DMS114 treated with DMSO at 0.1 percent for 48 hours (cell line): ENCODE data around the gene PPP2R5A.
"Not testable (repeated sequence)": the region's sequence is repeated elsewhere in the genome, so short reads cannot be mapped to it uniquely, and the experiment has no call there.

Source experiments
- DNase-seq: peaks from one replicate; lab custom pipeline; 2025; ENCODE audit not compliant: unreplicated experiment; lab: John Stamatoyannopoulos, UW

PPP2R5A gene

GRCh38 chr1:212351588-212352362, 66.6 kb downstream of the PPP2R5A start:
- DNase-seq, result no peak

- DNase-seq, result no peak
Observed at GRCh38 chr1:212353181-212353580, 68.0 kb downstream of the PPP2R5A start.

GRCh38 chr1:212354464-212354863, 69.3 kb downstream of the PPP2R5A start:
- no peak for DNase-seq

- DNase-seq, result no peak
Observed at GRCh38 chr1:212355230-212355969, 70.2 kb downstream of the PPP2R5A start.

- no peak for DNase-seq
Observed at GRCh38 chr1:212359794-212360479, 74.7 kb downstream of the PPP2R5A start.

GRCh38 chr1:212364985-212365384, 79.8 kb downstream of the PPP2R5A start:
- DNase-seq, result no peak

DNA sequence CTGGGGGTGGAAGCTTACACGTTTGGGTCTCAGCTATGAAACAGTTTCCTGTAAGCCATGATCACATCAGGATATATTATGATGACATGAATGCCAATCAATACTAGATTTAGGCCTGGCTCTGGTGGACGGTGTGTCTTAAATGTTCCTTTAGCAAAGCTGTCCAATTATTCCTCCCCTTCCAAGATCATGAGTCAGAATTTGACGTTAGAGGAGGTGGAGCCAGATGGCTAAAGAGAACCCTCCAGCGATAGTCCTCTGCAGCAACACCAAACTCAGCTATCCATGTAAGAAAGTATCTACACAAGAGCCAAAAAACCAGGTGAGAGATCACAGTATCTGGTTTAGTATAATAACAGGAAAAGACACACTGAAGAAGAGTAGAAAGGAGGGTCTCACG, 81.7 kb downstream of the PPP2R5A start:
- no peak for DNase-seq

DNA sequence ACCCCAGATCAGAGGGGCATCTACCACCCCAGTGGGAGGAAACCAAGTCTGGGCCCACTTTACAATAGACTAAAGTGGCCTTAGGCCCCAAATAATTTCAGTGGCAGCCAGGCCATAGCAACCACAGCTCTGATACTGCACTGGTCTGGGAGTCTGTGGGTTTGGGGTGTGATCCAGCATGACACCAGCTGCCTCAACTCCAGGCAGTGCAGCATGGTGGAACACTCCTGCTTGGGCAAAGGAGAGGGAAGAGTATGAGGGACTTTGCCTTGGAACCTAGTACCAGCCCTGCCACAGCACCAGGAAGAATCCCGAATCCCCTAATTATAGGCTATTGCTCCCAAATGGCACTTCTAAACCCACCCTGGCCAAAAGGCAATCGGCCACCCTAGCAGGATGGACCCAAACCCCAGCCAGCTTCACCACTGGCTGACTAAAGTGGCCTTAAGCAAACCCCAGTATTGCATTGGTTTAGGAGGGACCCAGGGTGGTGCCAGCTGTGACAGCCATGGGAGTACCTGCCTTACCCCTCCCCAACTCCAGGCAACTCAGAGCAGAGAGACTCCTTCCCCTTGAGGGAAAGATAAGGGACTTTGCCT, 82.4 kb downstream of the PPP2R5A start:
- no peak for DNase-seq

DNA sequence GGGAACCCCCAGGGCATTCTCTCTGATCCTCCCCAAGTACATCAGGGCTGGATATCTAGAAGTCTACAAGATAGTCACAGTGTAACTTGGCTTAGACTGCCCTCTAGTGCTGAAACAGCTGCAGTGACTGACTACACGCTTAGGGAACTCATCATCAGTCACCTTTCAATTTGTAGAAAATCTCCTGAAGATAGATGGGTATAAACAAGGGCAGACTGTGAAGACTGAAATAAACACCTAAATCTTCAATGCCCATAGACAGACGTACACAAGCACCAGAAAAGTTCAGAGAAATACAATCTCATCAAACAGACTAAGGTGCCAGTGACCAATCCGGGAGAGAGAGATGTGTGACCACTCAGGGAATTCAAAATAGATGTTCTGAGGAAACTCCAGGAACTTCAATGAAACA, 82.9 kb downstream of the PPP2R5A start:
- DNase-seq, result peak; percentile 63

DNA sequence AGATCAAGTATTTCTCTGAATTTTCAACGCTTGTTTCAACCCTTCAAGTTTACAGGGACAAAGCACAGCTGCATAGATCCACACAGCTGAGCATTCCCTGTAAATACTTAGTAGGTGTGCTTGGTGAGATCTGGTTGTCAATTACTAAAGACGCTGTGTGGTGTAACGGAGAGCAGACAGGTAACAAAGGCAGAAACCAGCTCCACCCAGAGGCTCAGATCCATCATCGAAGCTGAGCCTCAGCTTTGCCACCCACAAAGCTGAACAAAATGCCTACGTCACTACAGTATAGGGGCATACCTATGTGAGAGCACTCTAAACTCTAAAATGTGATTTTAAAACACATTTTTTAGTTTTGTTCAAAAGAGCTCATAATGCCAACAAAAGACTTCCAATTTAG, 90.8 kb downstream of the PPP2R5A start:
- DNase-seq, result no peak

GRCh38 chr1:212377644-212378043, 92.4 kb downstream of the PPP2R5A start:
- DNase-seq, result no peak

GRCh38 chr1:212379366-212379765, 94.2 kb downstream of the PPP2R5A start:
- DNase-seq, result no peak

GRCh38 chr1:212381397-212382035, 96.3 kb downstream of the PPP2R5A start:
- DNase-seq, result no peak

- no peak for DNase-seq
Observed at GRCh38 chr1:212386029-212386428, 100.8 kb downstream of the PPP2R5A start.

GRCh38 chr1:212388985-212389716, 103.9 kb downstream of the PPP2R5A start:
- no peak for DNase-seq

GRCh38 chr1:212395678-212396437, 110.6 kb downstream of the PPP2R5A start:
- DNase-seq, result not testable (repeated sequence)

- no peak for DNase-seq
Observed at GRCh38 chr1:212396638-212397037, 111.4 kb downstream of the PPP2R5A start.

GRCh38 chr1:212397171-212397570, 112.0 kb downstream of the PPP2R5A start:
- no peak for DNase-seq

DNA sequence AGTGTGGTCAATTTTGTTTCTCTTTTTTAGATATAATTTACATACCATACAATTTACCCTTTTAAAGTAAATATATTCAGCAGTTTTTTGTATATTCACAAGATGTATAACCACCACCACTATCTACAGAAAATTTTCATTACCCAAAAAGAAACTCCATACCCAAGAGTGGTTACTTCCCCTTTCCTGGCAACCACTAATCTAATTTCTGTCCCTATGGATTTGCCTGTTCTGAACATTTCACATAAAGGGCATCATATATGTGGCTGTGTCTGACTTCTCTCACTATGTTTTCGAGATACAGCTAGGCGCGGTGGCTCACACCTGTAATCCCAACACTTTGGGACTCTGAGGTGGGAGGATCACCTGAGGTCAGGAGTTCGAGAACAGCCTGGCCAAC, 115.8 kb downstream of the PPP2R5A start:
- DNase-seq, result no peak
